ENCODE data around the gene CDK6. TPM values are rescaled to one million over a fixed set of nuclear protein-coding genes. Genes with fewer than 3 reads are reported as not detected.

Gene CDK6
- total RNA-seq, 1 experiment from 2014 or later = 41.4 TPM

DNA sequence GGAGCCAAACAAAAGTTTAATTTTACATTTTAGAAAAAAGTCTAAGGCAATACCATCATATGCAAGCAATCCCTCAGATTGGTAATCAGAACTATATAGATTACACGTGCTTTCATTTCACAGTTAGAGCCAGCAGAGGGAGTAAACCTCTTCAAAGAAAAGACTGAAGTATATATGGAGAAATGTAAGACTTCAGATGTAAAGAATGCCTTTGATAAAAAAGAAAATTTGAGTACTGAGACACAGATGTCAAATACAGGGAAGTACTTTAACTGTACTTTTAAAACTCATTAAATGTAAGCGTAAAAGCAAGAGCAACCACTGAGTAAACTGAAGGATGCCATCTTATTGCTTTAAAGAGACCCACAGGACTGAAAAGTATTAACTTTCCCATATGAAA lies 144.8 kb downstream of the CDK6 start:
- no peaks in the 10 kb centered on the region for H3K9me3 ChIP-seq (ENCODE audit: control insufficient read depth in 1 of 2, insufficient read depth in 1 of 2, low read depth in 1 of 2, low read length in 2 of 2)
- H3K36me3 ChIP-seq (ENCODE audit: control insufficient read depth in 1 of 2, insufficient read depth in 2 of 2, low read length in 2 of 2) = 0 out of 4 replicates have a peak, but pooled peaks cover 0 to 5% of the 10 kb centered on the region in 2 experiments
- POLR2A ChIA-PET = no interaction called here
- no peaks in the 10 kb centered on the region for H3K9me2 ChIP-seq (ENCODE audit: insufficient read depth)
- peak overlapping the region; percentile 31; the same call in 1 of the 2 replicates for H3K4me2 ChIP-seq (ENCODE audit: low read length)
- RAD21 ChIA-PET (ENCODE audit: low non-redundant PET in 1 of 2, low total read pairs in 2 of 2, uncharacterized antibody in 2 of 2, unreplicated experiment in 2 of 2) = interaction anchor here in 1 of 2 experiments (1.0 kb wide), 1 partner anchor 142 kb away, joined by 6 read pairs; no protein-coding TSS in a partner anchor
- H3K9ac ChIP-seq (ENCODE audit: low read length) = no peak overlapping the region
- TF ChIP-seq POLR2A (IDR thresholded peaks at IDR 0.05; ENCODE audit: borderline replicate concordance, extremely low read depth, insufficient read depth, insufficient read length) = no peak
- TF ChIP-seq, protein P1, sequence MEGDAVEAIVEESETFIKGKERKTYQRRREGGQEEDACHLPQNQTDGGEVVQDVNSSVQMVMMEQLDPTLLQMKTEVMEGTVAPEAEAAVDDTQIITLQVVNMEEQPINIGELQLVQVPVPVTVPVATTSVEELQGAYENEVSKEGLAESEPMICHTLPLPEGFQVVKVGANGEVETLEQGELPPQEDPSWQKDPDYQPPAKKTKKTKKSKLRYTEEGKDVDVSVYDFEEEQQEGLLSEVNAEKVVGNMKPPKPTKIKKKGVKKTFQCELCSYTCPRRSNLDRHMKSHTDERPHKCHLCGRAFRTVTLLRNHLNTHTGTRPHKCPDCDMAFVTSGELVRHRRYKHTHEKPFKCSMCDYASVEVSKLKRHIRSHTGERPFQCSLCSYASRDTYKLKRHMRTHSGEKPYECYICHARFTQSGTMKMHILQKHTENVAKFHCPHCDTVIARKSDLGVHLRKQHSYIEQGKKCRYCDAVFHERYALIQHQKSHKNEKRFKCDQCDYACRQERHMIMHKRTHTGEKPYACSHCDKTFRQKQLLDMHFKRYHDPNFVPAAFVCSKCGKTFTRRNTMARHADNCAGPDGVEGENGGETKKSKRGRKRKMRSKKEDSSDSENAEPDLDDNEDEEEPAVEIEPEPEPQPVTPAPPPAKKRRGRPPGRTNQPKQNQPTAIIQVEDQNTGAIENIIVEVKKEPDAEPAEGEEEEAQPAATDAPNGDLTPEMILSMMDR (IDR thresholded peaks at IDR 0.05 in 2 of 3, conservative IDR thresholded peaks at IDR 0.05 in 1 of 3; ENCODE audit: borderline replicate concordance in 1 of 3, insufficient read depth in 1 of 3, low read depth in 2 of 3, low read length in 2 of 3) = peak; percentile 58 to 76 (median 75)
- peak; percentile 80 for TF ChIP-seq RAD21 (IDR thresholded peaks at IDR 0.05; ENCODE audit: low read depth)
- TF ChIP-seq MAX (IDR thresholded peaks at IDR 0.05) = peak; percentile 44; the same call in 1 of the 2 replicates
- TF ChIP-seq CBX3 (IDR thresholded peaks at IDR 0.05; ENCODE audit: low read depth) = 0 out of 2 replicates have a peak, but pooled peaks have one; percentile 34
- no peak for TF ChIP-seq REST (IDR thresholded peaks at IDR 0.05; ENCODE audit: low read depth)
- H3K27ac ChIP-seq (ENCODE audit: low read depth, low read length) = no peak overlapping the region
- intact Hi-C loops (cut with micrococcal nuclease) = loop anchor here (1.0 kb wide), 2 partner anchors 142 to 364 kb away; no protein-coding TSS in a partner anchor
- CTCF ChIA-PET = no interaction called here
- no peak overlapping the region for H3K4me3 ChIP-seq (replicated peaks in 1 of 2; ENCODE audit: low read depth in 1 of 2, low read length in 2 of 2)
- DNase-seq (ENCODE audit: low read depth, low spot score) (peak; percentile 52), ATAC-seq (peak; percentile 39; the same call in 1 of the 2 replicates)
- no peak overlapping the region for H2AFZ ChIP-seq (ENCODE audit: low read depth, low read length, poor library complexity, severe bottlenecking)
- no peaks in the 10 kb centered on the region for H3K27me3 ChIP-seq (ENCODE audit: insufficient read depth, low read length)
- BruUV-seq (replicated peaks) = no TSS peak
- peaks cover 22% of the 10 kb centered on the region for H3K79me2 ChIP-seq (ENCODE audit: insufficient read depth, low read length)
- H3K4me1 ChIP-seq (ENCODE audit: control insufficient read depth in 1 of 2, insufficient read depth in 2 of 2, low read length in 2 of 2) = peaks cover 25 to 48% of the 10 kb centered on the region in 2 experiments
- no peaks in the 10 kb centered on the region for H4K20me1 ChIP-seq (ENCODE audit: insufficient read depth)

Data from HCT116 (cell line).